Measurements from ENCODE around the gene MXRA8.

Gene MXRA8

GRCh38 chr1:1400576-1401456 lies 42.5 kb upstream of the MXRA8 start:
- peaks cover 59% of the 10 kb centered on the region for H3K36me3 ChIP-seq (ENCODE audit: control insufficient read depth, insufficient read depth, low read length, severe bottlenecking)
- peaks cover 36% of the 10 kb centered on the region for H3K4me1 ChIP-seq (ENCODE audit: control insufficient read depth, insufficient read depth, low read length)
- H3K9me3 ChIP-seq (ENCODE audit: control insufficient read depth, low read length), result no peaks in the 10 kb centered on the region
- DNase-seq (ENCODE audit: low read depth), result no peak
- peak overlapping the region; percentile 91 for H3K4me3 ChIP-seq (ENCODE audit: low read length)
- H3K27me3 ChIP-seq (replicated peaks; ENCODE audit: control insufficient read depth, insufficient read depth, low read length), result no peaks in the 10 kb centered on the region
- H3K9ac ChIP-seq (ENCODE audit: low read length), result peak overlapping the region; percentile 93

DNA sequence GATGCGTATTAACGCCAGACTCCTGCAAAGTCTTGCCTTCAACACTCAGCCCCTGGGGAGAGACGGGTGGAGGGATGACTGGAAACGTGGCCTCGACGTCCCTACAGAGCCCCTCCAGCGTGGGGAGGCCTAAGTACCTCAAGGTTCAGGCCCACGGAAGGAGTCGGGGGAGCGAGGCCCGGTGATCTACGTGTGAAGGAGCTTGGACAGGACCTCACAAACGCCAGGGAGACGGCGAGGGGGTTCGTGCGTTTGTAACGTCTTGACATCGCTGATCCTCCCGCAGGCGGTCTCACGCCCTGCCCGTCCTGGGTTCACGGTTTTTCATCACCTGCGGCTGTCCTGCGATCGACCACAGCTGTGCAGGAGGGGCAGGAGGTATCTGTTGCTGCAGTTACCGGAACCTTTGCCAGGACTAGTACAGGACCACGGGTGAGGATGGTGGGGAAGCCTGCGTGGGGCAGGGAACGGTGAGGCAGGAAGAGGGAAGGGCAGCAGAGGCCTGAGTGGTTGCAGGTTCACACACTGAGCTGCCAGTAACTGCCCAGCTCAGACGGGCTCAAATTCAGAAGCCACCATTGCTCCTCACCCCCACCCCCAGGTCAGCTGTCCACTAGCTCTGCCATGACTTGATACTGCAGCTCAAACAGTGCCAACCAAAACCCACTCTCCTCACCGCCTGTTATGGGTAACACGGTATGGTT lies 41.7 kb upstream of the MXRA8 start:
- H3K4me3 ChIP-seq (ENCODE audit: low read length), result peak overlapping the region; percentile 91
- no peaks in the 10 kb centered on the region for H3K27me3 ChIP-seq (replicated peaks; ENCODE audit: control insufficient read depth, insufficient read depth, low read length)
- H3K36me3 ChIP-seq (ENCODE audit: control insufficient read depth, insufficient read depth, low read length, severe bottlenecking), result peaks cover 60% of the 10 kb centered on the region
- peak overlapping the region; percentile 93 for H3K9ac ChIP-seq (ENCODE audit: low read length)
- peaks cover 29% of the 10 kb centered on the region for H3K4me1 ChIP-seq (ENCODE audit: control insufficient read depth, insufficient read depth, low read length)
- no peaks in the 10 kb centered on the region for H3K9me3 ChIP-seq (ENCODE audit: control insufficient read depth, low read length)
- peak; percentile 46 for DNase-seq (ENCODE audit: low read depth)

DNA sequence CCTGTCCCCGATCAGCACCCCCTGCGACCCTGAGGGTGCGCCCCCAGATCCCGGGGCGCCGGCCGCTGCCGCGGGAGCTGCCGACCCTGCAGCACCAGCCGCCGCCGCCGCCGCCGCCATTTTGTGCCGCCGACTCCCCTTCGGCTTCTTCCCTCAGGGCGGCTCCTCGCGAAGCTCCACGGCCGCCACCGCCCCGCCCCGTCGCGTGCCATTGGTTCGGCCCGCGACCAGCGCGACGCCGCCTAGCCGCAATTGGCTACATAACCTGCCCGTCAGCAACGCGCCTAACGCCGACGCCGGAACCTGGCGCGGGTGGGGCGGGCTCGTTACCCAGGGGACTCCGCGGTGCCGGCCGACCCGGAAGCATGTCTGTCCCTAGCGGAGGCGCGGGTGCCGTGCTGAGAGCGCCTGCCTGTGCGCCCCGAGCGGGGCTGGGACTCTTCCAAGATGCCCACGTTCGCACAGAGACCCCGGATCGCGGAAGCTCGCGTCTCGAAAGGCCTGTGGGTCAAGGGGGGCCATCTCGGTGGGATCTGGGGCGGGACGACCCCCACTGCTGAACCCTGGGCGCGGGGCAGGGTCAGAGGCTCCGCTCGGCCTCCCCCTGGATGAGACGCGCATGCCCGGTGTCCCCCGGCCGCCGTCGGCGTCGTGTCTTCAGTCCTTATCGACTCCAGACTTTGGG lies 41.0 kb upstream of the MXRA8 start, which contains the start of gene CCNL2:
Gene CCNL2 (minus strand): TSS at position 149 of the 685 bp plus-strand sequence. CDS start 29 bp downstream, at position 120.
- Histone ChIP-seq H3K4me1 (ENCODE audit: control insufficient read depth, insufficient read depth, low read length) (peaks cover 29% of the 10 kb centered on the region), H3K27me3 (replicated peaks; ENCODE audit: control insufficient read depth, insufficient read depth, low read length) (no peaks in the 10 kb centered on the region), H3K9me3 (ENCODE audit: control insufficient read depth, low read length) (no peaks in the 10 kb centered on the region), H3K4me3 (ENCODE audit: low read length) (peak within 1 kb of the TSS; percentile 91), H3K36me3 (ENCODE audit: control insufficient read depth, insufficient read depth, low read length, severe bottlenecking) (peaks cover 59% of the 10 kb centered on the region), H3K9ac (ENCODE audit: low read length) (peak within 1 kb of the TSS; percentile 93)
- DNase-seq (ENCODE audit: low read depth), result peak; percentile 99

GRCh38 chr1:1398677-1399186 lies 40.4 kb upstream of the MXRA8 start:
- no peaks in the 10 kb centered on the region for H3K9me3 ChIP-seq (ENCODE audit: control insufficient read depth, low read length)
- DNase-seq (ENCODE audit: low read depth), result peak; percentile 46
- H3K4me3 ChIP-seq (ENCODE audit: low read length), result peak overlapping the region; percentile 91
- peak overlapping the region; percentile 93 for H3K9ac ChIP-seq (ENCODE audit: low read length)
- H3K27me3 ChIP-seq (replicated peaks; ENCODE audit: control insufficient read depth, insufficient read depth, low read length), result no peaks in the 10 kb centered on the region
- H3K4me1 ChIP-seq (ENCODE audit: control insufficient read depth, insufficient read depth, low read length), result peaks cover 29% of the 10 kb centered on the region
- H3K36me3 ChIP-seq (ENCODE audit: control insufficient read depth, insufficient read depth, low read length, severe bottlenecking), result peaks cover 63% of the 10 kb centered on the region

- peak; percentile 22 for DNase-seq (ENCODE audit: low read depth)
- H3K4me3 ChIP-seq (ENCODE audit: low read length), result peak overlapping the region; percentile 91
- H3K36me3 ChIP-seq (ENCODE audit: control insufficient read depth, insufficient read depth, low read length, severe bottlenecking), result peaks cover 64% of the 10 kb centered on the region
Measured at GRCh38 chr1:1397839-1398523, 39.6 kb upstream of the MXRA8 start.

DNA sequence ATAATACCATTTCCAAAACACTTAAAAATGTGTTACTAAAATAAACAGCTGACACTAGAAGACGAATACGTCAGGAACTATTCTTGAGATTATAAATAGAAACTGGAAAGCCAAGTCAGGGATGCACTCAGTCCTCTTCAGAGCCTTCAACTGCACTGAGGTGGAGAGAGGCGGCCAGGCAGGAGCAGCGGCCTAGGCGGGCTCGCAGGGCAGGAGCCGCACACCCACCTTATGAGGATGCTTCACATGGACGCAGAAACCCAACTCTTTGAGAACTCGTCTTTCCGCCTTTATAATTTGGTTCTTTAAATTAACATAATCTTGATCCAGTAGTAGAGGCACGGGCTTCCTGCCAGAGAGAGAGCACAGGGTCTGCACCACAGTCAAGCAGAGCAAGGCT lies 36.8 kb upstream of the MXRA8 start:
- Histone ChIP-seq H3K9ac (ENCODE audit: low read length) (no peak overlapping the region), H3K9me3 (ENCODE audit: control insufficient read depth, low read length) (no peaks in the 10 kb centered on the region), H3K36me3 (ENCODE audit: control insufficient read depth, insufficient read depth, low read length, severe bottlenecking) (peaks cover 69% of the 10 kb centered on the region), H3K4me3 (ENCODE audit: low read length) (no peak overlapping the region), H3K27me3 (replicated peaks; ENCODE audit: control insufficient read depth, insufficient read depth, low read length) (no peaks in the 10 kb centered on the region), H3K4me1 (ENCODE audit: control insufficient read depth, insufficient read depth, low read length) (peaks cover 18% of the 10 kb centered on the region)
- no peak for DNase-seq (ENCODE audit: low read depth)

More at GRCh38 chr1:1397839-1398523, 39.6 kb upstream of the MXRA8 start:
- Histone ChIP-seq H3K9ac (ENCODE audit: low read length) (peak overlapping the region; percentile 93), H3K4me1 (ENCODE audit: control insufficient read depth, insufficient read depth, low read length) (peaks cover 29% of the 10 kb centered on the region), H3K27me3 (replicated peaks; ENCODE audit: control insufficient read depth, insufficient read depth, low read length) (no peaks in the 10 kb centered on the region), H3K9me3 (ENCODE audit: control insufficient read depth, low read length) (no peaks in the 10 kb centered on the region)

GRCh38 chr1:1394116-1394515 lies 35.8 kb upstream of the MXRA8 start:
- no peak for DNase-seq (ENCODE audit: low read depth)
- H3K4me1 ChIP-seq (ENCODE audit: control insufficient read depth, insufficient read depth, low read length), result peaks cover 16% of the 10 kb centered on the region
- no peaks in the 10 kb centered on the region for H3K27me3 ChIP-seq (replicated peaks; ENCODE audit: control insufficient read depth, insufficient read depth, low read length)
- no peaks in the 10 kb centered on the region for H3K9me3 ChIP-seq (ENCODE audit: control insufficient read depth, low read length)
- no peak overlapping the region for H3K4me3 ChIP-seq (ENCODE audit: low read length)
- H3K36me3 ChIP-seq (ENCODE audit: control insufficient read depth, insufficient read depth, low read length, severe bottlenecking), result peaks cover 79% of the 10 kb centered on the region
- H3K9ac ChIP-seq (ENCODE audit: low read length), result no peak overlapping the region

DNA sequence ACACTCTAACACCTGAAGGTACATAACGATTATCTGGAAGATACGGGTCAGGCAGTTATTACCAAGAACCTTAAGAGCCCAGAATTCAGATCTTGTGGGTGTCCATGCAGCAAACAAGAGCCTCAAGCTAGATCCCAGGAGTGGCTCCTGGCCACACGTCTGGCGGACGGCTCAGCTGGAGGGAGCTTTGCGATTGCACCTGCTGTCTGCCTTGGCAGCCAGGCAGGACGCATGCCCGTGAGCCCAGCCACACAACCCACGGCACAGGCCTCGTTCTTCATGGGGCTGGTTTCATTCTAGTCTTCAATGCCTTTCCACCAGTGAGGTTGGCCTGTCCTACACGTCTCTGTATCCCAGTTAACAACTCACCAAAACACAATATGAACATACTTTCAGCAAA lies 35.1 kb upstream of the MXRA8 start:
- no peaks in the 10 kb centered on the region for H3K27me3 ChIP-seq (replicated peaks; ENCODE audit: control insufficient read depth, insufficient read depth, low read length)
- peaks cover 16% of the 10 kb centered on the region for H3K4me1 ChIP-seq (ENCODE audit: control insufficient read depth, insufficient read depth, low read length)
- DNase-seq (ENCODE audit: low read depth), result no peak
- peak overlapping the region; percentile 14 for H3K9ac ChIP-seq (ENCODE audit: low read length)
- H3K4me3 ChIP-seq (ENCODE audit: low read length), result no peak overlapping the region
- no peaks in the 10 kb centered on the region for H3K9me3 ChIP-seq (ENCODE audit: control insufficient read depth, low read length)
- peaks cover 85% of the 10 kb centered on the region for H3K36me3 ChIP-seq (ENCODE audit: control insufficient read depth, insufficient read depth, low read length, severe bottlenecking)

GRCh38 chr1:1393014-1393413 lies 34.7 kb upstream of the MXRA8 start:
- Histone ChIP-seq H3K27me3 (replicated peaks; ENCODE audit: control insufficient read depth, insufficient read depth, low read length) (no peaks in the 10 kb centered on the region), H3K9ac (ENCODE audit: low read length) (peak overlapping the region; percentile 14), H3K36me3 (ENCODE audit: control insufficient read depth, insufficient read depth, low read length, severe bottlenecking) (peaks cover 89% of the 10 kb centered on the region)

DNA sequence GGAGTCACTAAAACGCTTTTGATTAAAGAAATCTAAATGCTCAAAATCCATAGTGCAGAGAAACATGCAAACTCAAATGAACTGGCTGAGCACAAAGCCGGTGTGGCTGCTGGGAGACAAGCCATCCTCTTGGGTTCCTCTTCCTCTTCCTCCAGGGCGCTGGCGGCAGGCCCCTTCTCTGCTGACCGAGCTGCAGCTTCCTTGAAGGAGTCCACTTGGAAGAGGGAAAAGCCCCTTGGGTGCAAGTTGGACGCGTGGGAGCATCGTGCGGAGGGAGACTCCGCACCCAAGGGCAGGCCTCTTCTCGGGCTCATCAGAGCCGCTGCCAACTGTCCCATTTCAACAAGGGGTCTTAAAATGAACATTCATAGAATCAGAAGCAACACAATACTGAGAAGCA lies 32.9 kb upstream of the MXRA8 start:
- no peaks in the 10 kb centered on the region for H3K27me3 ChIP-seq (replicated peaks; ENCODE audit: control insufficient read depth, insufficient read depth, low read length)
- peaks cover 95% of the 10 kb centered on the region for H3K36me3 ChIP-seq (ENCODE audit: control insufficient read depth, insufficient read depth, low read length, severe bottlenecking)
- no peak overlapping the region for H3K4me3 ChIP-seq (ENCODE audit: low read length)
- DNase-seq (ENCODE audit: low read depth), result no peak
- H3K4me1 ChIP-seq (ENCODE audit: control insufficient read depth, insufficient read depth, low read length), result peaks cover 3% of the 10 kb centered on the region
- no peaks in the 10 kb centered on the region for H3K9me3 ChIP-seq (ENCODE audit: control insufficient read depth, low read length)
- no peak overlapping the region for H3K9ac ChIP-seq (ENCODE audit: low read length)

More at GRCh38 chr1:1393014-1393413, 34.7 kb upstream of the MXRA8 start:
- DNase-seq (ENCODE audit: low read depth), result no peak
- Histone ChIP-seq H3K9me3 (ENCODE audit: control insufficient read depth, low read length) (no peaks in the 10 kb centered on the region), H3K4me3 (ENCODE audit: low read length) (no peak overlapping the region), H3K4me1 (ENCODE audit: control insufficient read depth, insufficient read depth, low read length) (peaks cover 14% of the 10 kb centered on the region)
